ENCODE results near the gene LGALS12. TPM values are rescaled to one million over a fixed set of nuclear protein-coding genes. Genes with fewer than 3 reads are reported as not detected.

The LGALS12 gene
- total and polyA plus RNA-seq, 10 of the 15 experiments (the other 5 are each of a cell fraction or from before 2014, with no cell fraction given) = not detected

DNA sequence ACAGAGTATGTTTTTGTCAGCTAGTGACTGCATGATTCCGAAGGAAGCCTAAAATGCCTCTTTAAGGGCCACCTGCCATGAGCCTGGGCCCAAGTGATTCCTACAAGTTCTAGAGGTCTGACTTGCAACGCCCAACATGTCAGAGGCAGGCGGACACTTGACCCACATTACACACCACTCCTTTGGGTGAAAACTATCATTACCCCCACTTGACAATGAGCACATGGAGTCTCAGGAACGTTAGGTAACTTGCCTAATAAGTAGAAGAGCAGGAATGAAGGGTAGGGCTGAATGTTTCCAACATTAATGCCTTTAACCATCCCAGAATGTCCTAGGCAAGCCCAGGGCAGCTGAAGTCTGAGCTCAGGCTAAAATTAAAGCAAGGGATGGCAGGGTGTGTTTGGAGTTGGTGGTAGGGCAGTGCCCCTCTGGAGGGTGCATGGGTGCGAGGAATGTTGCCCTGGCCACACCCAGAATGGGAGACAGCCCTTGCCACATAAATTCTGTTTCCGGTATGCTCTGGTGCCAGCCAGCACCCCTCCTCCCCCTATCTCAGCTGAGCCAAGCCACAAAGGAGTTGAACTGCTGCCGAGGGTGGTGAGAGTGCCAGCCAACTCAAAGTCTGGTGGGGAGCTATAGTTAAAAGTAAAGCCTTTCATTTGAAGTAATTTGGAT is 54.8 kb downstream of the LGALS12 start (continued):
- TF ChIP-seq, protein P1, sequence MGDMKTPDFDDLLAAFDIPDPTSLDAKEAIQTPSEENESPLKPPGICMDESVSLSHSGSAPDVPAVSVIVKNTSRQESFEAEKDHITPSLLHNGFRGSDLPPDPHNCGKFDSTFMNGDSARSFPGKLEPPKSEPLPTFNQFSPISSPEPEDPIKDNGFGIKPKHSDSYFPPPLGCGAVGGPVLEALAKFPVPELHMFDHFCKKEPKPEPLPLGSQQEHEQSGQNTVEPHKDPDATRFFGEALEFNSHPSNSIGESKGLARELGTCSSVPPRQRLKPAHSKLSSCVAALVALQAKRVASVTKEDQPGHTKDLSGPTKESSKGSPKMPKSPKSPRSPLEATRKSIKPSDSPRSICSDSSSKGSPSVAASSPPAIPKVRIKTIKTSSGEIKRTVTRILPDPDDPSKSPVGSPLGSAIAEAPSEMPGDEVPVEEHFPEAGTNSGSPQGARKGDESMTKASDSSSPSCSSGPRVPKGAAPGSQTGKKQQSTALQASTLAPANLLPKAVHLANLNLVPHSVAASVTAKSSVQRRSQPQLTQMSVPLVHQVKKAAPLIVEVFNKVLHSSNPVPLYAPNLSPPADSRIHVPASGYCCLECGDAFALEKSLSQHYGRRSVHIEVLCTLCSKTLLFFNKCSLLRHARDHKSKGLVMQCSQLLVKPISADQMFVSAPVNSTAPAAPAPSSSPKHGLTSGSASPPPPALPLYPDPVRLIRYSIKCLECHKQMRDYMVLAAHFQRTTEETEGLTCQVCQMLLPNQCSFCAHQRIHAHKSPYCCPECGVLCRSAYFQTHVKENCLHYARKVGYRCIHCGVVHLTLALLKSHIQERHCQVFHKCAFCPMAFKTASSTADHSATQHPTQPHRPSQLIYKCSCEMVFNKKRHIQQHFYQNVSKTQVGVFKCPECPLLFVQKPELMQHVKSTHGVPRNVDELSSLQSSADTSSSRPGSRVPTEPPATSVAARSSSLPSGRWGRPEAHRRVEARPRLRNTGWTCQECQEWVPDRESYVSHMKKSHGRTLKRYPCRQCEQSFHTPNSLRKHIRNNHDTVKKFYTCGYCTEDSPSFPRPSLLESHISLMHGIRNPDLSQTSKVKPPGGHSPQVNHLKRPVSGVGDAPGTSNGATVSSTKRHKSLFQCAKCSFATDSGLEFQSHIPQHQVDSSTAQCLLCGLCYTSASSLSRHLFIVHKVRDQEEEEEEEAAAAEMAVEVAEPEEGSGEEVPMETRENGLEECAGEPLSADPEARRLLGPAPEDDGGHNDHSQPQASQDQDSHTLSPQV (IDR thresholded peaks at IDR 0.05) = no peak

DNA sequence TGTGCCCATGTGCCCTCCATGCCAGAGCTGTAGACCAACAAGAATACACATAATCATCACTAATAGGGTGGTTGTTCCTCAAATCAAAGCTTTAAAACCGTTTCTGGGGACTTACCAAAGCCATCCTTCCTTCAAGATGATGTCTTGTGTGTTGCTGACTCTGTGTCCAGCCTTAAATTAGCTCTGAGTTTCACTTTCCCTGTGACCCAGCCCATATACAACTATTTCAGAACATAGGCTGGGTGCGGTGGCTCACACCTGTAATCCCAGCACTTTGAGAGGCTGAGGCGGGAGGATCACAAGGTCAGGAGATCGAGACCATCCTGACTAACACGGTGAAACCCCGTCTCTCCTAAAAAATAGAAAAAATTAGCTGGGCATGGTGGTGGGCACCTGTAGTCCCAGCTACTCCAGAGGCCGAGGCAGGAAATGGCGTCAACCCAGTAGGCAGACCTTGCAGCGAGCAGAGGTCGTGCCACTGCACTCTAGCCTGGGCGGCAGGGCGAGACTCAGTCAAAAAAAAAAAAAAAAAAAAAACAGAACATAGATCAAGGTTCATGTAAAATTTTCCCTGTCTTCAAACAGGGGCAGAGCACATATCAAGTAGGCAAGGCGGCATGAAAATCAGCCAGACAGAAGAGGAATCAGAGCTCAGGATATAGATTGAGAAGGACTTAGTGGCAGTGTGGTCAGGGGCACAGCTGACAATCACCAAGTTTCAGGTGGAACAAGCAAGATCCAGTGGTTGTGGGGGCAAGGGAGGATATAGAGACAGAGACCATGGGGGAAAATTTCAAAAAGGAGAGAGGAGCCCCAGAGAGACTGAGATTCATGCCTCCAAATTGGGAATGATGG is 57.5 kb downstream of the LGALS12 start, which contains the start of gene PLAAT2:
Gene PLAAT2, minus strand, starts transcription at position 179 of the 855 bp plus-strand sequence. Its CDS starts 55 bp downstream, at position 124.
- H3K4me2 ChIP-seq (ENCODE audit: control insufficient read depth, insufficient read depth) = peak within 1 kb of the TSS; percentile 95
- in situ Hi-C loops (cut with MboI) (no loop called here), intact Hi-C loops (cut with micrococcal nuclease; ENCODE audit: unreplicated experiment) (no loop called here)
- POLR2A ChIA-PET = interaction anchor here (0.5 to 1.3 kb wide), 5 partner anchors 9 to 809 kb away, joined by 3 to 5 read pairs (median 3); partner anchors contain the start of gene ZBTB3
- H3K27me3 ChIP-seq (replicated peaks in 1 of 2; ENCODE audit: control insufficient read depth in 2 of 2, insufficient read depth in 2 of 2, low read length in 1 of 2) = no peaks in the 10 kb centered on the region
- peaks cover 48% of the 10 kb centered on the region for H3K4me1 ChIP-seq (ENCODE audit: control insufficient read depth, insufficient read depth, low read length)
- RAD21 ChIA-PET (ENCODE audit: unreplicated experiment) = interaction anchor here (0.5 to 3.9 kb wide), 6 partner anchors 26 to 84 kb away, joined by 3 to 16 read pairs (median 5); partner anchors contain the start of gene PLAAT4
- CTCF ChIA-PET = interaction anchor here (0.6 to 3.7 kb wide), 4 partner anchors 72 to 627 kb away, joined by 3 to 12 read pairs (median 4); no protein-coding TSS in a partner anchor
- no peak within 1 kb of the TSS; the same call in 1 of the 2 replicates for H3K4me3 ChIP-seq
- 47% methylated on average over 9 of the region's 13 CpGs for WGBS (ENCODE audit: insufficient coverage, insufficient replicate concordance, low lambda C conversion rate, missing lambda C conversion rate)
- H3K36me3 ChIP-seq (ENCODE audit: control insufficient read depth in 2 of 2, insufficient read depth in 2 of 2, low read length in 1 of 2) = no peaks in the 10 kb centered on the region
- no peaks in the 10 kb centered on the region for H3K9me3 ChIP-seq (replicated peaks; ENCODE audit: control insufficient read depth, insufficient read depth, low read length)
- peak within 1 kb of the TSS; percentile 66 for H3K27ac ChIP-seq (ENCODE audit: control insufficient read depth, insufficient read depth)
- no TSS peak for BruUV-seq (replicated peaks)
- no peaks in the 10 kb centered on the region for H3K79me2 ChIP-seq (ENCODE audit: control insufficient read depth, insufficient read depth, low read length)
- H3K9ac ChIP-seq (ENCODE audit: control insufficient read depth, insufficient read depth, low read length) = no peak within 1 kb of the TSS
- ATAC-seq = peak; percentile 3
- peak within 1 kb of the TSS; percentile 71 for H2AFZ ChIP-seq (ENCODE audit: control insufficient read depth, low read depth, low read length)
- SMC1A ChIA-PET (ENCODE audit: uncharacterized antibody, unreplicated experiment) = interaction anchor here (0.6 to 1.8 kb wide), 4 partner anchors 8 to 83 kb away, joined by 3 to 8 read pairs (median 4); partner anchors contain the start of gene PLAAT4
- H4K20me1 ChIP-seq (ENCODE audit: control insufficient read depth, insufficient read depth) = no peaks in the 10 kb centered on the region
- no peak for FAIRE-seq
- TF ChIP-seq, protein P2, sequence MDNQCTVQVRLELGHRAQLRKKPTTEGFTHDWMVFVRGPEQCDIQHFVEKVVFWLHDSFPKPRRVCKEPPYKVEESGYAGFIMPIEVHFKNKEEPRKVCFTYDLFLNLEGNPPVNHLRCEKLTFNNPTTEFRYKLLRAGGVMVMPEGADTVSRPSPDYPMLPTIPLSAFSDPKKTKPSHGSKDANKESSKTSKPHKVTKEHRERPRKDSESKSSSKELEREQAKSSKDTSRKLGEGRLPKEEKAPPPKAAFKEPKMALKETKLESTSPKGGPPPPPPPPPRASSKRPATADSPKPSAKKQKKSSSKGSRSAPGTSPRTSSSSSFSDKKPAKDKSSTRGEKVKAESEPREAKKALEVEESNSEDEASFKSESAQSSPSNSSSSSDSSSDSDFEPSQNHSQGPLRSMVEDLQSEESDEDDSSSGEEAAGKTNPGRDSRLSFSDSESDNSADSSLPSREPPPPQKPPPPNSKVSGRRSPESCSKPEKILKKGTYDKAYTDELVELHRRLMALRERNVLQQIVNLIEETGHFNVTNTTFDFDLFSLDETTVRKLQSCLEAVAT (IDR thresholded peaks at IDR 0.05) = peak; percentile 24; the same call in 1 of the 2 replicates
- TF ChIP-seq NR2C2 (IDR thresholded peaks at IDR 0.05; ENCODE audit: borderline replicate concordance, control insufficient read depth, insufficient read length, low read depth) = no peak
- no peak for TF ChIP-seq ZNF384 (IDR thresholded peaks at IDR 0.05; ENCODE audit: borderline replicate concordance, low read depth, low read length)
- TF ChIP-seq CREB1 (IDR thresholded peaks at IDR 0.05; ENCODE audit: low read depth) = no peak
- no peak for TF ChIP-seq SRF (IDR thresholded peaks at IDR 0.05; ENCODE audit: low read depth in 2 of 2, low read length in 2 of 2)
- DNase-seq (ENCODE audit: low read depth, low spot score) = no peak

All from GM12878 (cell line).